Inflammatory macrophage (primary cell): ENCODE data around the gene ESPNL.
A peak's percentile ranks its signal among the peaks of the same experiment; 100 is the strongest.

ENCODE experiments used
- DNase-seq, 2 donors: peaks; one replicate each; pipeline ENCODE4 v3.0.0-alpha.2; 2020 to 2022

The ESPNL gene

DNA sequence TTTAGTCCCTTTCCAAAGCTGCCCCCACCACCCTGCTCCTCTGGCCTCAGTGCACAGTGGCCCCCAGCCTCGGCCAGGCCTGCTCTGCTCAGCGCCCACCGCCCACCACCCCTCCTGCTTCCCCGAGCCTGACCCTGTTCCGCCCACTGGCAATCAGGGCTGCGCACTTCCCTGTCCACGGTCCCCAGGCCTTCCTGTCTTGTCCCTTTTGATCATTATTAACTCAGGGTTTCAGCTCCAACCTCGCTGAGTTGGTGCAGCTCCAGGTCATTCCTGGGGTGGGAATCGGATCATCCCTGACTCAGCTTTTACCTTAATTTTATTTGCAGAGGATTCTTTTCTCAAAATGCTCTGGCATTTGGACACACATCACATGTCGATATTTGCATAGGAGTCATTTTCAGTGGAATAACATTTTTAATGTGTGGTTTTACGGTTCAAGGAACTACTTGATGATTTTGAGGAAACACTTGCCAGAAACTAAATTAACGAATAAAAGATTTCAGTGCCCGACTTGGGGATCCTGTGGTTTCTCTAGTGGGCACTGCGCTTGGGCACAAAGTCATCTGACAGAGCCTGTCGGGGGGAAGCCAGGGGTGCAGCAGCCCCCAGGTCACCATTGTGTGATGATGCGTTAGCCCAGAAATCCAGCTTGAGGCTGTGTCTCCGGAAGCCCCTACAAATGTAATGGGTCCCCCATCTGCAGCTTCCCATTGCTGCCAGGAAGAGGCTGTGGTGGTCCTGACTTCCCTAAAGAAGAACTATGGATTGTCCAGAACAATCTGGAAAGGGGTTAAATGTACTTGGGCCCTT is 1.0 kb upstream of the ESPNL start:
- peak; percentile 68 to 76 for DNase-seq

DNA sequence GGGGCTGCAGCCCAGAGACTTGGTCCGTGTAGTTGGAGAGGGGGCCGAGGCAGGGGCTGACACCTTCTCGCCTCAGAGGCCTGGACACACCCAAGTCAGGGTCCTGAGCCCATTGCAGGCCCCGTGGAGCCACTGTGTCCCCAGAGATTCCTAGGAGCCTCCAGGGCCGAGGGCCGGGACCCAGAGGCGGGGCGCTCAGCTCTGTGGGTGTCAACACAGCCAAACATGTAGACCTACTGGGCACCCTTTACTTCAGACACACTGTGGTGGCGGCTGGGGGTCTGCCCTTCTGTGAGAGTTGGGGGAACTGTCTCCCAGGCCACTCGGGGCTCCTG is 459 bp upstream of the ESPNL start:
- no peak for DNase-seq

DNA sequence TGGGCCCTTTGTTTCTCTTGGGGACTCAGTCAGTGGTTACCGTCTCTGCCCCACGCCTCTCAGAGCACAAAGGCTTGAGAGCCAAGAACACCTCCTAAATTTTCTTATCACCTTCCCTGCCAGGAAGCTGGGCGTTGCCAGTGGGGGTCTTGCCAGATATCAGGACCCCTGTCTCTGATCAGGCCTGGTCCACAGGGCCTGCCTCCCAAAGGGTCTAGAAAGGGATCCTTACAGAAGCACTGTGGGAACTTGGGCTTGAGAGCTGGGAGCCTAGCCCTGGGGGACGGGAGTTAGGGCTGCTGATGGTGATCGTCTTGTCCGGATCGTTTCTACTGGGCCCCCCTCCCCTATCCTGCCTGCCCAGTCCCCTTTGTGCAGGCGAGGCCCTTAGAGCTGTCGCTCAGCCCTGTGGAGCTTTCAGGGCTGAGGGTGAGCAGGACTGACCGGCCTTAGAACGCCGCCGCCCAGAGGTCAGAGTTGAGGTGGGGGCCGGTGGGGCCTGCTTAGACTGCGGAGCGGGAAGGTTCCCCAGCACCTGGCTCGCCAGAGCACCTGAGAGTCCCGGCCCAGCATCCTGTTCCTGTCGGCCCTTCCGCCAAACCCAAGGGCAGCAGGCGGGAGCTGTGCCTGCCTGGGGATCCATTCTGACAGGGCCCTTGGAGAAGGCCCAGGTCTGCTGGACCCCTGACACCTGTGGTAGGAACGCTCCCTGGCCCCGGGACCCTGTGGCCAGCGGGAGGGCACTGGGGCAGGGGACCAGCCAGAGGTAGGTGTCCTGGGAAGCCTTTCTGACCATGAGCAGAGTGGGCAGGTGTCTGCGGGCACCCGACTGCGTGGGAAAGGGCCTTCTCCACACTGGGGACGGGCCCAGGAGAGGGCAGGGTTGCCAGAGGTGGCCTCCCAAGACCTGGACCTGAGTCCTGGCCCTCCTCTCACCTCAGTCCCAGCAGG is 956 bp downstream of the ESPNL start:
- no peak for DNase-seq

DNA sequence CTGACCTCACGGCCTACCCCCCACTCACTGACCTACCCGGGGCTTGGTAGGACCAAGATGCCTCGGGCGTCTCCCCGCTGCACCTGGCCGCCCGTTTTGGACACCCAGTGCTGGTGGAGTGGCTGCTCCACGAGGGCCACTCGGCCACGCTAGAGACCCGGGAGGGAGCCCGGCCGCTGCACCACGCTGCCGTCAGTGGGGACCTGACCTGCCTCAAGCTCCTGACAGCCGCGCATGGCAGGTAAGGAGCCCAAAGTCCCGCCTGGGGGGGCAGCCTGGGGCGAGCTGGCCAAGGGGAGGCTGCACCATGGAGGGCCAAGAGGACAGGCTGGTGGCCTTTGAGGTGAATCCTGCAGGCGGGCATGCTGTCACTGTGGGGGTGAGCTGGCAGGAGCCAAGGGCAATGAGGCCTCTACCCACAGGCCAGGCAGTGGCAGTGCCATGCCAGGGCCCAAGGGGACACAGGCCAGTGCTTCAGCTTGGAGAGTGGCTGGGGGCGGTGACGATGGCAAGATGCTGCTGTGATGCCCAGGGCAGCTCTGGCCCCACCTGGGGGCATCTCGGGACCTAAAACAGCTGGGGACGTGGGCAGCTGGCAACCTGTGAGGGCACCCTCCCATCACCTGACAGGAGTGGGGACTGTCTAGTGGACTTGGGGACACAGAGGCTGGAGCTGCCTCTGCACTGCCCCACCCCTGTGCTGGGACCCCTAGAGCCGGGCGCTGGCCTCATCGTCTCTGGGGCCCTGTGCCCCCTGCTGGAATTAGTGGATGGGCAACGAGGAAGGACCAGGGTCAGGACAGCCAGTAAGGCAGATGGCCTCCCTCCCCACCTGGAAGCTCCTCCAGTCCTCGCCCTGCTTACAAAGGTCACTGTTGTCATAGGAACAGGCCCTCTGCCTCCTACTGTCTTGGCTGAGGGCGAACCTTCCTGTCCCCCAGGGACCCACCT is 2.0 kb downstream of the ESPNL start:
- DNase-seq, result no peak

DNA sequence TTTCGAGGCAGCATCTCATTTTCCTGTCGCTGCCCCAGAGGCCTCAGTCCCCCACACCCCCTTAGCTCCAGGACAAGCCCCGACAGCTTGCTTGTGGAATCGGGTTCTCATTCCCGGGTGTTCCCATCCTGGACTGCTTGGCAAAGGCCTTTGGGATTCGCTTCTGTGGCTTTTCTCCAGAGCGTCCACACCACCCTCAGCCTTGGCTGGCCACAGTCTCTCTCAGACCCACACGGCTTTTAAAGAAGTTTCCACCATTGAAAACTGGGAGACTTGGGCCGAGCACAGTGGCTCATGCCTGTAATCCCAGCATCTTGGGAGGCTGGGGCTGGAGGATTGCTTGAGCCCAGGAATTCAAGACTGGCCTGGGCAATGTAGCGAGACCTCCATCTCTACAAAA is 2.7 kb downstream of the ESPNL start:
- no peak for DNase-seq

DNA sequence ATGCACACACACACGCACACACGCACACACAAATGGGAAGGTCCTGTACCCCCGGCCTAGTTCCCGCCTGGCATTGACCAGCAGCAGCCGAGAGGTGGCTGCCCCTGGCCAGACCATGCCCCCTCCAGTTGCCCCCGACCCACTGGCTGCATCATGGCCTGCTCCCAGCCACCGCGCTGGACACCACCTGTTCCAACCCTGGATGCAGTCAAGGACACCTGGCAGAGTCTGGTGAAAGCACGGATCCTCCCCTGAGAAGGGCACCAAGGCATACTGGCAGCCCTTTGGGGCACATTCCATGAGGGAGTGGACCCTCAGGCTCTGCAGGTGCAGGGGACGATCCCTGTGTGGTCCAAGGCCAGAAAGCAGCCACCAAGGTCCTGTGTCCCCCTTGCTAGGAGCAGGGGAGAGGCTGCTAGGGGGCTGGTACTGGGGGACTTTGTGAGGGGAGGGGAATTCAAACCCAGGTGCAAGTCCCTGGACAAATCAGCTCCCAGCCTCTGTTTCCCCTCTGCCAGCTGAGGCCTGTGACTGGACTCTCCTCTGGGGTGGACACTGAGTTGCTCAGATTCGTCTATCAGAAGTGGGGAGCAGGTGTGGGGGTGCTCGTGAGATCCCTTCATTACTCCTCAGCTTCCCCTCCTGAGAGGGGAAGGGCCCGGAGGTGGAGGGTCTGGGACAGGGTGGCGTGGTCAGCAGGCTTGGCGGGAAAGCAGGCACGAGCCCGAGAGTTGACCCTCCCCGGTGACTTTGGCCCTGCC is 3.5 kb downstream of the ESPNL start:
- no peak for DNase-seq

DNA sequence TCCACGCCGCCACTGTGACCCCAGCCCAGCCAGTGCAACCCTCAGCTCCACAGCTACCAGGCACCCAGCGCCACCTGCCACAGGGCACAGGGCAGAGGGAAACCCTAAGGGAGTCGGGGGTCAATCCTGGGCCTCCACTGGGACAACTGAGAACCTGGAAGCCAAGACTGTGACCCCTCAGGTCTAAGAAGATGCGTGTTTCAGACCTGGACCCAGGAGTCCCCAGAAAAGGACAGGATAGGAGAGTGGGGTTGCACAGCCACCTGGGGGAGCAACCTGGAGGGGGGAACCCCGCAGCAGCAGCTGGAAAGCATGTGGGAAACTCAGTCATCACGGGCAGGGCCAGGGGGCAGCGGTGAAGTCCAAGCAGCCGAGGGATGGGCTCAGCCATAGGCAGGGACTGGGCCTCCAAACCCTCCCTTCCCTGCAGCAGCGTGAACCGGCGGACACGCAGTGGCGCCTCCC is 4.1 kb downstream of the ESPNL start:
- DNase-seq, result no peak

DNA sequence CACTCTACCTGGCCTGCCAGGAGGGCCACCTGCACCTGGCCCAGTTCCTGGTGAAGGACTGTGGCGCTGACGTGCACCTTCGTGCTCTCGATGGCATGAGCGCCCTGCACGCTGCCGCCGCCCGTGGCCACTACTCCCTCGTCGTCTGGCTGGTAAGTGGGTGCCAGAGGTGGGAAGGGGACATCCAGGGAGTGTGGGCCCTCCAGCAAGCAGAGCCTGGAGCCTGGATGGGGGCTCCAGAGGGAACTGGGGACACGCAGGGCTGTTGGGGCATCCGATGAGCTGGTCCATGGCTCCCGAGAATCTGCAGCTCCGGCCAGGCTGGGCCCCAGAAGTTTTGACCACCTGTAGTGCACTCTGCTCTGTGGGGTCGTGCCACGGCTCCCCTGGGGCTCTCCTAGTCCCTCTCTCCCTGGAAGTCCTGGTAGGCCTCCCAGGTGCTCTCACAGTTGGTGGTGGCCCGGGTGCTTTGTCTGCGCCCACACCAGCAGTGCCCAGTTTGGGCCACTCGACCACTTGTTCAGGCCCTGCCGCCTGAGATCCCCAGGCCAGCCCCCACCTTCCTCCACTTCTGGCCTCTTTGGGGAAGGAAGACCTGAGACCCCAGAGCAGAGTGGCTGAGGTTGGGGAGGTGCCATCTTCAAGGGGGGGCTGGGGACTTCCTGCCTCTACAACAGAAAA is 4.7 kb downstream of the ESPNL start:
- DNase-seq, result no peak

DNA sequence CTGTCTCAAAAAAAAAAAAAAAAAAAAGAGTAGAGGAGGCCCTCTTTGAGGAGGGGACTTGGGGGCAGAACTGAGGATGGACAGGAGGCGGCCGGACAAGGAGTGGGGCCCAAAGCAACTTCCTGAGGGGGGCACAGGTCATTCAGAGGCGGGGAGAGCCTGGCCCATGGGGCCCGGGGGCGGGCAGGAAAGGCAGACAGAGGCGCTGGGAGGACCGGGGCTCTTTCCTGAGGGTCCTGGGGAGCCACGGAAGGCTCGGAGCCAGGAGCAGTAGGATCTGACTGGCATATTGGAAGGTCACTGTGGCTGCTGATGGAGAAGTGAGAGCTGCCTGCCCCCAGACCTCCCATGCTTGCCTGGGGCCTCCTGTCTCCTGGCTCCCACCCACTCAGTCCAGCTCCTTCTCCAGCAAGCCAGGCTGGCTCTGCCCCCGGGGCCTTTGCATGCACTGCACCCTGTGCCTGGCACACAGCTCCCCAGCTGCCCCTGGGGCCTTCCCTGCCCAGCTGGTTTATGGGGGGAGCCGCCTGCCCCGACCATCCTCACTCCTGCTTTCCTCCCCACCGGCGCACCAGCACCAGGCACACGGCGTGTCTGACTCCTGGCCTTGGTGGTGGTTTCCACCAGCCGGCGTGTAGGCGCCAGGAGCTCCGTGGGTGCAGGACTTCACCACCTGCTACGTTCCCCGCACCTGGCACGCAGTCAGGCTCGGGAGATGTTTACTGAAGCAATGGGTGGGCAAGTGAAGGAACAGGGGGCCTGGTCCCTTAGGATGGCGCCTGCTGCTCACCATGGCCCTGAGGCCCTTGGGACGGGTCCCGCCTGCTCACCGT is 5.6 kb downstream of the ESPNL start:
- peak in 1 of 2 donors; percentile 53 for DNase-seq

DNA sequence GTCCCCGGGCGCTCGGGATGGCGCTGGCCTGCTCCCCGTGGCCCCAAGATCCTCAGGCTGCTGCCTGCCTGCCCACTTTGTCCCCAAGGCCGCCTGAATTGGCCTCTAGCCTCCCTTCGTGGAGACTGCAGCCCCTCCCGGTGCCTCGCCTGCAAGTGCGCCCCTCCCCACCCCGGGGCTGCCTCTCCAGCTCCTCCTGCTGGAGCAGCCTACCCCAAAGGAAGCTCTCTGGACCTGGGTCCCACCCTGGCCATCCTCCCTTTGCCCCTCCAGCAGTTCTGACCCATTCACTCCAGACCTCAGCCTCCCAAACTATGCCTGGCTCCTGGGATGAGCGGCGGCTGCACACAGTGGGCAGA is 6.2 kb downstream of the ESPNL start:
- DNase-seq, result no peak

DNA sequence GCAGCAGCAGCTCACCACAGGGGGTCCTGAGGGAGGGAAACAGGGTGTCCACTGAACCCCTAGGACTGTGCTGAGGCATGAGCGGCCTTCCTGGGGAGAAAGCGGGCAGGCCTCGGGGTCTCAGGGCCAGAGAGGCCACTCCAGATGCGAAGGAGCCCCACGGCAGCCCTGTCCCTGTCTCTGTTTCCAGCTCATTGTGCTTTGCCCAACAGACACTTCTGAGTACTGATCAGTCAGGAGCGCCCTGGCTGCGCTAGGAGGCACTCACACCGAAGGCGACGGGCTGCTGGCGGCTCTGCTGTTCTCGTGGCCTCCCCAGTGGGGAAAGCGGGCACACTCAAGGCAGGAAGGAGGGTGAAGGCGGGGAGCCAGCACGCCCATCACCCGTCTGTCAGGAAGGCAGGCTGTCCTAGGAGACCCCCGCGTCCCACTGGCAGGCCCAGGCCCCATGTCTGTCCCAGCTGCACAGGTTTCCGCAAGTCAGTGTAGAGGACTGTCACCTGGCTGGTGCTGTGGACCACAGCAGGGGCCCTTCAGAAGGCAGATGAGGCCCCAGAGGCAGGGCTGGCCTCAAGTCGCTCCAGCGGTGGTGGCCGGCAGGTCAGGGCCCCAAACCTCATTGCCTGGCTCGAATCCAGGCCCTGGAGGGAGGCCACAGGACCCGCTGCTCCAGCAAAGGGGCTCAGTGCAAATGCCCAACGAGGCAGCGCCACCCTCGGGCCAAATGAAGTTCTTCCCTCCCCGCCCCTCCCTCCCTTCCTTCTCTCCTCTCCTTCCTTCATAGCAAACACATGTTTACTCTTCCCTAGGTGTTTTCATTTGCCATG is 6.8 kb downstream of the ESPNL start:
- DNase-seq, result no peak

DNA sequence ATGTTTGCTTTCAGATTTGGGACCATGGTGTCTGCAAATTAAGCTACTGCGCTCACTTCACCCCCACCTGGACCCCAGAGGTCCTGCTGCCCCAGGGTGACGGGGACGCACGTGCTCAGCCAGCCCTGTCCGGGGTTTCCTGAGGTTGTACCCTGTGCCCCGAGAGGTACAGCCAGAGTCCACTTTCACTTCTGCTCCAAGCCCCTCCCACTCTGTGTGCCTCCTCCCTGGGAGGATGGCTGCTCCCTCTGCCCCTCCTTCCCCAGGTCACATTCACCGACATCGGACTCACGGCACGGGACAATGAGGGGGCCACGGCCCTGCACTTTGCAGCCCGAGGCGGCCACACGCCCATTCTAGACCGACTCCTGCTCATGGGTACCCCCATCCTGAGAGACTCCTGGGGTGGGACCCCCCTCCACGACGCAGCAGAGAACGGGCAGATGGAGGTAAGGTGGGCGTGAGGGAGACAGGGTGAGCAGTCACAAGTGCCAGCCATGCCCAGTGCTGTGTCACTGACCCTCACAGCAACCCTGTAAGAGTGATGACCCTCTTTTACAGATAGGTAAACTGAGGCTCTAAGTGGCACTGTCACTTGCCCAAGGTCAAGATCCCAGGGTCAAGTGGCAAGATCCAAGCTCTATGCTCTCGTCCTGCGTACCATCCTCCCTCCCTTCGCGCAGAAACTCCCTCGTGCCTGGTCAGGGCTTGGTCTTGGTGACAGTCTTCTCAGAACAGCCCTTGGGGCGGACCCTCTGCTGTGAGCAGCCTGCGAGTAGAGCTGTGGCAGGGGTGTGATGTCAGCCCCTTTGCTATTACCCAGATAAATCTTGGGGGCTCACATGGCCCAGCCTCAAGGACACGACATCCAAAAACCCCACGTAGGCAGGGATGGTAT is 7.6 kb downstream of the ESPNL start:
- DNase-seq, result peak; percentile 34 to 35

DNA sequence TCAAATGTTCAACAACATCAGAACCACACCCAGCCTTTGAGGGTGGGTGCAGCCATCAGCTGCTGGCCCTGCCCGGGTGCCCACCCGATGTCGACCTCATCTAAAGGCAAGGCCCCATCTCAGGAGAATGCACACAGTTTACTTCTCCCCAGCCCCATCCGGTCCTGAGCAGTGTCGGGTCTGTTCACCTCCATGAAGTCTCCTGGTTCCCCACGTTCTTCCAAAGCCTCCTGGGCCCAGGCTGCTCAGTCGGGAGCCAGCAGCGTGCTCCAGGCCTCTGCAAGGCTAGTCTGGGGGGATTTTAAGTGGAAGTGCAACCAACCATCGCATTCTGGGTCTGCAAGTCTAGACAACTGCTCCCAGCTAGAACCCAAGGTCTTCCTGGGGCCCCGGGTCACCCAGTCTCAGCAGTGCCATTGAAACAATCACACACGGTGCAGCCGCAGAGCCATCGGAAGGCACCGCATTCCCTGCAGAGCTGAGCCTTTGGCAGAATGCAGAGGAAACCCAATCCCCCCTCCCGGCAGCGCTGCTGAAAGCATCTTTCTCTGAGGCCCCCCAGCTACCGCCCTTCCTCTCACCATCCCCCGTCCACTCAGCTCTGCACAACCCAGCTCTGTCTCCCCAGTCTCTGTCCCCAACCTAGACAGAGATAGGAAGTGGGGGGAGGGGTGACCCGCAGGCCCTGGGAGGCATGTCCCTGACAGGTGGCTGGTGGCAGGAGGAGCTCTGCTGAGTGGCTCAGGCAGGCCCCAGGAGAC is 8.5 kb downstream of the ESPNL start:
- no peak for DNase-seq

DNA sequence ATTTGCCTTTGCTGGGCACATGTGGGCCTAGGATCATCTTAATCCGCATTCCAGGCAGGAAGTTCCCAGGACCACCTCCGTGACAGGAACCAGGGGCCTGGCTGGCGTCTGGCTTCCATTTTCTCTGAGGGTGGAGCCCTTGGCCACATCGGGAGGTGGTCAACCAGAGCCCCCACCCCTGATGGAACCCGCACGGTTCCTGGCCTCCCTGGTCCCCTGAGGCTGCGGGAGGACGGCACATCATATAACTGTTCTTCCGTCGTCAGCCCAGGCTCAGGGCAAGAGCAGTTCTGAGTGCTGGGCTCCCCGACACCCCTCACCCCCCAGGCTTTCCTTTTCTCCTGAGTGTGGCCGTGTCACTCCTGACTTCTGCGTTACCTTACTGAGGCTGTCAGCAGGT is 13.5 kb downstream of the ESPNL start:
- no peak for DNase-seq

DNA sequence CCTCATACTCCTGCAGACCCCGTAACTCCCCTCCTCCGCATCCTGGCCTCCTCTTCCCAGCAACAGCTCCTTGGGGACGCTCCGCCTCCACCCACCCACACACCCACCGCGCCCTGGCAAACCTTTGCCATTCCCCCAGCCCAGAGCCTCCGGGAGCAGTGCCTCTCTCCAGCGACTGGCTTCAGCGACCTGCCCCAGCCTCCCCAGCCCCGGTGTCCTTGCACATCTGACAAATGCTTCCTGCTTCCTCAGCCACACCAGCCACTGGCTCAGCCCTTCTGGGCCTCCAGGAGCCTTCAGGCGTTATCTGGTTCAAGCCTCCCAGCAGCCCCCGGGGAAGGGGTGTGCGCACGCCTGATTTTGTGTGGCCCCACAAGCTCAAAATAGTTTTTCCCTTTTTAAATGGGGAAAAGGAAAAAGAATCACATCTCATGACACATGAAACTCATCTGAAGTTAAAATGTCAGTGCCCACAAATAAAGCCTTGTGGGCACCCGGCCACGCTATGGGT is 14.2 kb downstream of the ESPNL start:
- DNase-seq, result no peak

DNA sequence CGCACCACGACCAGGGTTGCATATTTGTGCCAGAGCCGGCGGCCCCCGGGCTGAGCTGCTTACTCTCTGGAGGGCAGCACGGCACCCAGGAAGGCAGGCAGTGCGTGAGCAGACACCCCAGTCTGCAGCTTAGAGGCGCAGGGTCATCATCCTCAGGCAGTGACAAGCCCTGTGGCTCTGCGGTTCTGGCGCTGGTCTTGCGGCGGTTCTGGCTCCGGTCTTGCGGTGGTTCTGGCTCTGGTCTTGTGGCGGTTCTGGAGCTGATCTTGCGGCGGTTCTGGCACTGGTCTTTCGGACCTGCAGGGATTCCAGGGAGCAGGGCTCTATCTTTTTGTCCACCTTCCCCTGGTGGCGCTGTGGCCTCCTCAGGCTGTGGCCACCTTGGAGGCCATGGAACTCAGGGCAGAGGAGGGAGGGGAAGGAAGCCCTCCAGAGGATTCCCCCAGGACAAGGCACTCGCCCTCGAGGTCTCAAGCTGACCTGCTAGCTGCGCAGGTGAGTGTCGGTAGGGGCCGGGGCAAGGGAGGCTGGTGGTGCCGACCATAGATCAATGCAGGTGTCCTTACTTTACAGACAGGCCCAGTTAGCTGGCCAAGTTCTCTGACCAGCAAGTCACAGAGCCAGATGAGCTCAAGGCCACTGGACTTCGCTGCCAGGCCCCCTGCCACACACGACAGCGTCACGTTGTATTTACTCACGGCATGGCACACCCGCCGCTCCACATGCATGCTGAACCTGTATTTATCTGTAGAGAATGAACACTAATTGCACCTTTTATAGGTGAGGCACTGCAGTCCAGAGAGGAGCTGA is 14.9 kb downstream of the ESPNL start:
- no peak for DNase-seq
